D721Med (cell line): ENCODE results near the gene GRAMD2B.

ENCODE experiments used
- DNase-seq: peaks from one replicate; pipeline ENCODE4 v3.0.0; 2011; ENCODE audit warnings: low spot score; ENCODE audit not compliant: insufficient read length
- FAIRE-seq: peaks from 2 replicates; lab custom pipeline; 2011; peaks lifted over from hg19 to GRCh38; lab: Jason Lieb, UNC
- TF ChIP-seq, protein P1 (sequence below): IDR thresholded peaks from 2 replicates; pipeline ENCODE4 v1.5.1; 2012; ENCODE audit warnings: mild to moderate bottlenecking, control low read depth; ENCODE audit not compliant: insufficient read depth; ENCODE audit errors: missing control alignments

The GRAMD2B gene

DNA sequence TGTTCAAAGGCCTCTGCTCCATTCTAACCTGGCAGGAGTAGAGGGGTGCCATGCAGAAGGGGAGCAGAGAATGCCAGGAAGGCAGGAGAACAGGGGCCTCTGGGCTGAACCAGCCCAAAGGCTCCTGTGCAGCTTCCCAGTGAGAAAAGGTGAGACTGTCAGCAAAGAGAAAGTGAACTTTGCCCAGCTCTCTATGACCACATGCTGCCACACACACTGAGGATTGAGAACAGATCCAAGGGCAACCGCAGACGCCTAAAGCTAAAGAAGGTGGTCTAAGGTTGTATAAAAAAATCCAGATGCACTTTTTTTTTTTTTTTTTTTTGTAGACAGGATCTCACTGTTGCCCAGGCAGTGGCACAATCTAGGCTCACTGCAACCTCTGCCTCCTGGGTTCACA is 120.5 kb downstream of the GRAMD2B start:
- DNase-seq (no peak), FAIRE-seq (no peak)
- TF ChIP-seq, protein P1, sequence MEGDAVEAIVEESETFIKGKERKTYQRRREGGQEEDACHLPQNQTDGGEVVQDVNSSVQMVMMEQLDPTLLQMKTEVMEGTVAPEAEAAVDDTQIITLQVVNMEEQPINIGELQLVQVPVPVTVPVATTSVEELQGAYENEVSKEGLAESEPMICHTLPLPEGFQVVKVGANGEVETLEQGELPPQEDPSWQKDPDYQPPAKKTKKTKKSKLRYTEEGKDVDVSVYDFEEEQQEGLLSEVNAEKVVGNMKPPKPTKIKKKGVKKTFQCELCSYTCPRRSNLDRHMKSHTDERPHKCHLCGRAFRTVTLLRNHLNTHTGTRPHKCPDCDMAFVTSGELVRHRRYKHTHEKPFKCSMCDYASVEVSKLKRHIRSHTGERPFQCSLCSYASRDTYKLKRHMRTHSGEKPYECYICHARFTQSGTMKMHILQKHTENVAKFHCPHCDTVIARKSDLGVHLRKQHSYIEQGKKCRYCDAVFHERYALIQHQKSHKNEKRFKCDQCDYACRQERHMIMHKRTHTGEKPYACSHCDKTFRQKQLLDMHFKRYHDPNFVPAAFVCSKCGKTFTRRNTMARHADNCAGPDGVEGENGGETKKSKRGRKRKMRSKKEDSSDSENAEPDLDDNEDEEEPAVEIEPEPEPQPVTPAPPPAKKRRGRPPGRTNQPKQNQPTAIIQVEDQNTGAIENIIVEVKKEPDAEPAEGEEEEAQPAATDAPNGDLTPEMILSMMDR: no peak
